CD4-positive, alpha-beta T cell treated with Interleukin-17A for 4 hours (primary cell): Measurements from ENCODE around the gene ABI2.
A peak's percentile ranks its signal among the peaks of the same experiment; 100 is the strongest.
"Not testable (repeated sequence)": the region's sequence is repeated elsewhere in the genome, so short reads cannot be mapped to it uniquely, and the experiment has no call there.

ENCODE experiments used
- DNase-seq: peaks from one replicate; pipeline ENCODE4 v3.0.0-alpha.2; 2020; ENCODE audit warnings: mixed read lengths

The ABI2 gene

GRCh38 chr2:203327901-203328759 is at the start of gene ABI2:
Gene ABI2, plus strand, starts transcription at chr2:203328394. Its CDS starts 121 bp downstream, at chr2:203328515.
- DNase-seq = peak; percentile 82

- DNase-seq = no peak
Measured at GRCh38 chr2:203279288-203279687, 48.9 kb upstream of the ABI2 start.

GRCh38 chr2:203280428-203281064 is 47.6 kb upstream of the ABI2 start:
- no peak for DNase-seq

GRCh38 chr2:203282101-203282500 is 46.1 kb upstream of the ABI2 start:
- no peak for DNase-seq

- no peak for DNase-seq
Measured at GRCh38 chr2:203286532-203286931, 41.7 kb upstream of the ABI2 start.

GRCh38 chr2:203301667-203302066 is 26.5 kb upstream of the ABI2 start:
- no peak for DNase-seq

GRCh38 chr2:203302586-203302985 is 25.6 kb upstream of the ABI2 start:
- not testable (repeated sequence) for DNase-seq

- no peak for DNase-seq
Measured at GRCh38 chr2:203310688-203311436, 17.3 kb upstream of the ABI2 start.

GRCh38 chr2:203326356-203326755 is 1.8 kb upstream of the ABI2 start:
- DNase-seq = no peak

- DNase-seq = peak; percentile 17
Measured at GRCh38 chr2:203327582-203327900, 653 bp upstream of the ABI2 start.

- DNase-seq = peak; percentile 38
Measured at GRCh38 chr2:203328760-203329540, 756 bp downstream of the ABI2 start.

- DNase-seq = no peak
Measured at GRCh38 chr2:203330434-203330833, 2.2 kb downstream of the ABI2 start.

GRCh38 chr2:203338322-203338721 is 10.1 kb downstream of the ABI2 start:
- no peak for DNase-seq

GRCh38 chr2:203340791-203341487 is 12.7 kb downstream of the ABI2 start:
- no peak for DNase-seq

GRCh38 chr2:203341741-203342310 is 13.6 kb downstream of the ABI2 start:
- no peak for DNase-seq

GRCh38 chr2:203342374-203342773 is 14.2 kb downstream of the ABI2 start:
- not testable (repeated sequence) for DNase-seq

GRCh38 chr2:203344667-203345066 is 16.5 kb downstream of the ABI2 start:
- no peak for DNase-seq

- DNase-seq = no peak
Measured at GRCh38 chr2:203346612-203347011, 18.4 kb downstream of the ABI2 start.

GRCh38 chr2:203347375-203347774 is 19.2 kb downstream of the ABI2 start:
- no peak for DNase-seq

GRCh38 chr2:203352604-203353255 is 24.5 kb downstream of the ABI2 start:
- no peak for DNase-seq

GRCh38 chr2:203354966-203355365 is 26.8 kb downstream of the ABI2 start:
- no peak for DNase-seq
